Vagina (tissue), 2 donors: Measurements from ENCODE around the gene PANK3.

Experiments
- POLR2A ChIP-seq, 2 donors: fragments of 450-650 bp; IDR thresholded peaks; one replicate each; pipeline ENCODE4 v1.6.1; 2017; ENCODE audit warnings: antibody characterized with exemption in 2 of 2, mild to moderate bottlenecking in 2 of 2, moderate library complexity in 2 of 2
- POLR2AphosphoS5 ChIP-seq, 2 donors: sonication (generic); formaldehyde crosslinking; IDR thresholded peaks; one replicate each; pipeline ENCODE4 v1.9.0; 2017; ENCODE audit warnings: antibody characterized with exemption in 2 of 2, mild to moderate bottlenecking in 2 of 2, low read depth in 1 of 2; ENCODE audit not compliant: insufficient read depth in 1 of 2
- TF ChIP-seq, protein P1 (sequence below), 3 experiments: fragments of 450-650 bp in 2 of 3; fragments of 200-600 bp in 1 of 3; sonication (generic) in 1 of 3; IDR thresholded peaks; one replicate each; pipeline ENCODE4 v1.5.1; 2017 to 2019; ENCODE audit warnings: antibody characterized with exemption in 3 of 3, mild to moderate bottlenecking in 2 of 3, moderate library complexity in 2 of 3

DNA sequence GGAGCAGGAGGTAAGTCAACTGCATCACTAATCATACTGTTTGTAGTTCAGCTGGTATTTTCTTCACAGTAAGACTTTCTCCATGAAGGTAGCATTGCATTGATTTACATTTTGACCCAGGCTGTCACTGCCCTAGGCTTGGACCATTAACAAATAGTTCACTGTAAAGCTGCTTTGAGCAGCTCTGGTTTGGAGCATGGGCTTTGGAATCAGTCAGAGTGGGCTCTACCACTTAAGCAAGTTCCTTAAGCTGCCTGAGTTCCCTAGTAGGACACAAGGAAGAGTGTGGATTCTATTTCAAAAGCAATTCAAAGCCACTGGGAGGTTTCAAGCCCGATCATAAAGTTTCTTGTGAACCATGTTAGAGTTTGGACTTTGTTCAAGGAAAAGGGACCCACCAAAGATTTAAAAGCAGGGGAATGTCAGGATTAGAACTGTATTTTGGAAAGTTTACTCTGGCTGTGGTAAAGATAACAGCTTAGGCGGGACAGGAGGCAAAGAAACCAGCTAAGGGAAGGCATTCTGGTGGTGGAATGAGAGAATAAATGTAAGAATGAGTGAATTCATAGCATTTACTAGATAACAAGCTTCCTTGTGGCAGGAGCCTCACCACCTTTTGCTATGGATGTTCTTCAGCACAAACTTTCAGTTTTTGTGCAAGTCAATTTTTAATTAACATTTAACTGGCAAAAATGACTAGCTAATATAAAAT is 12.3 kb upstream of the PANK3 start:
- TF ChIP-seq, protein P1, sequence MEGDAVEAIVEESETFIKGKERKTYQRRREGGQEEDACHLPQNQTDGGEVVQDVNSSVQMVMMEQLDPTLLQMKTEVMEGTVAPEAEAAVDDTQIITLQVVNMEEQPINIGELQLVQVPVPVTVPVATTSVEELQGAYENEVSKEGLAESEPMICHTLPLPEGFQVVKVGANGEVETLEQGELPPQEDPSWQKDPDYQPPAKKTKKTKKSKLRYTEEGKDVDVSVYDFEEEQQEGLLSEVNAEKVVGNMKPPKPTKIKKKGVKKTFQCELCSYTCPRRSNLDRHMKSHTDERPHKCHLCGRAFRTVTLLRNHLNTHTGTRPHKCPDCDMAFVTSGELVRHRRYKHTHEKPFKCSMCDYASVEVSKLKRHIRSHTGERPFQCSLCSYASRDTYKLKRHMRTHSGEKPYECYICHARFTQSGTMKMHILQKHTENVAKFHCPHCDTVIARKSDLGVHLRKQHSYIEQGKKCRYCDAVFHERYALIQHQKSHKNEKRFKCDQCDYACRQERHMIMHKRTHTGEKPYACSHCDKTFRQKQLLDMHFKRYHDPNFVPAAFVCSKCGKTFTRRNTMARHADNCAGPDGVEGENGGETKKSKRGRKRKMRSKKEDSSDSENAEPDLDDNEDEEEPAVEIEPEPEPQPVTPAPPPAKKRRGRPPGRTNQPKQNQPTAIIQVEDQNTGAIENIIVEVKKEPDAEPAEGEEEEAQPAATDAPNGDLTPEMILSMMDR (IDR thresholded peaks at IDR 0.05): no peak
- no peak for TF ChIP-seq POLR2A (IDR thresholded peaks at IDR 0.05)
- TF ChIP-seq POLR2AphosphoS5 (IDR thresholded peaks at IDR 0.05; ENCODE audit: insufficient read depth in 1 of 2, low read depth in 1 of 2): no peak
